HG03139 (cell line): ENCODE results near the gene SPINDOC.
"Not testable (repeated sequence)": the region's sequence is repeated elsewhere in the genome, so short reads cannot be mapped to it uniquely, and the experiment has no call there.

Source experiments
- ATAC-seq: cut with Tn5 transposase; IDR thresholded peaks from one replicate; pipeline ENCODE4 v1.9.1; 2021; ENCODE audit not compliant: unreplicated experiment

SPINDOC gene

DNA sequence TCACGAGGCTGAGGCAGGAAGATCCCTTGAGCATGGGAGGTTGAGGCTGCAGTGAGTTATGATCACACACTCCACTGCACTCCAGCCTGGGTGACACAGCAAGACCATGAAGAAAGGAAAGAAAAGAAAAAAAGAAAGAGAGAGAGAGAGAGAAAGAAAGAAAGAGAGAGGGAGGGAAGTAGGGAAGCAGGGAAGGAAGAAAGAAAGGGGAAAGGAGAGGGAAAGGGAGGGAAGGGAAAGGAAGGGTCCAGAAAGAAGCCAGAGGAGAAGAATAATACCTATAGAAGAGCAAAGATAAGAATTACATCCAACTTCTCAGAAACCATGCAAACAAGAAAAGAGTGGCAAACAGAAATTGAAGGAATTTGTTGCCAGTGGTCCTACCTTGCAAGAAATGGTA, 27.4 kb upstream of the SPINDOC start:
- no peak for ATAC-seq

DNA sequence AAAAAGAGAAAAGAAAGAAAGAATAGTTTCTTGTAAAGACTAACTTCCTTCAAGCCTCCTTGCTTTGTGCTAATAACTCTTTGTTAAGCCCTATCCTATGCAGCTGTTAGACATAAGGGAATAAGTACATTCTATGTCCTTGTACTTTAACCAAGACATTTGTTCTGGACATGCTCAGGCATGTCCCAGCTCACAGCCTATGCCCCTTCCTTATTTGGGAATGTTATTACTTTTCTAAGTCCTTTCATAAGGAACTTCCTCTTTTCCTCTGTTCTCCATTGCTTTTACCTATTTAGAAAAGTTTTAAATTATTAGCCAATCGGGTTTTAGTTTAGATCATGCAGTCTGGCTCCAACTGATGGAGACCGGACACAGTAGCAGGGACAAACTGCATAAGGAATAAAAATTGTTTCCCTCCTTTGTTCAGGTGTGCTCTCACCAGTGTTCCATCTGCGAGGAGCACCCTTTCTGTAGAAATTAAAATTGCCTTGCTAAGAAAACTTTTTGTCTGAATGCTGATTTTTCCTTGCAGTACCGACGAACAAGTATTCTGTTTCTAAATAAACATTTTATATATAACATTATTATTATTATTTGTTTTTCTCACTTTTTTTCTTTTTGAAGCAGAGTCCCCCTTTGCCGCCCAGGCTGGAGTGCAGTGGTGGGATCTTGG, 21.6 kb upstream of the SPINDOC start:
- ATAC-seq: no peak

DNA sequence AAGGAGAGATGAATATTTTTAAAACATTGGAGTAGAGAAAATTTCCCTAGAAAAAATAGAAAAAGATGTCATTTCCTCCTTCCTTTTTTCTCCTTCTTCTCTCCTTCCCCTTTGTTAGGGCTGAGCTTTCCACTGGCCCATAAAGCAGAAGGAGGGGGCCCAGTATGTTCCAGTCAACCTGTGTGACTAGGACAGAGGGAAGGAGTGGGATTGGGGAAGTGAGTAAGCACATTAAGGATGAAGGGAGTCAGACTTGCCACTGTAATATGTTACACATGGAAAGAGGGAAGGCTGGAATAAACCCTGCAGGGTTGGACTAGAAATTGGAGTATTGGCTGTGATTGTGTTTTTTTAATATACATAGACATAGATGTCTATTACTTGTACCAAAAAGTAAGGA, 20.1 kb upstream of the SPINDOC start:
- no peak for ATAC-seq

DNA sequence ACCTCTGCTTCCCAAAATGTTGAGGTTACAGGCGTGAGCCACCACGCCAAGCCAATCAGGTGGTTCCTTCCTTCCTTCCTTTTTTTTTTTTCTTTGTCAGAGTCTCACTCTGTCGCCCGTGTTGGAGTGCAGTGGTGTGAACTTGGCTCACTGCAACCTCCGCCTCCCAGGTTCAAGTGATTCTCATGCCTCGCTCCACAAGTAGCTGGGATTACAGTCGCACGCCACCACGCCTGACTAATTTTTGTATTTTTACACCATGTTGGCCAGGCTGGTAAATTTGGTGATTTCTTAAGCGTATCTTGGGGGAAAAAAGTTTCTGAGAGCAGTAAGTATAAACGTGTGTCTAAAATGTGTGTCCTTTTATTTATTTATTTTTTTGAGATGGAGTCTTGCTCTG, 18.2 kb upstream of the SPINDOC start:
- no peak for ATAC-seq

DNA sequence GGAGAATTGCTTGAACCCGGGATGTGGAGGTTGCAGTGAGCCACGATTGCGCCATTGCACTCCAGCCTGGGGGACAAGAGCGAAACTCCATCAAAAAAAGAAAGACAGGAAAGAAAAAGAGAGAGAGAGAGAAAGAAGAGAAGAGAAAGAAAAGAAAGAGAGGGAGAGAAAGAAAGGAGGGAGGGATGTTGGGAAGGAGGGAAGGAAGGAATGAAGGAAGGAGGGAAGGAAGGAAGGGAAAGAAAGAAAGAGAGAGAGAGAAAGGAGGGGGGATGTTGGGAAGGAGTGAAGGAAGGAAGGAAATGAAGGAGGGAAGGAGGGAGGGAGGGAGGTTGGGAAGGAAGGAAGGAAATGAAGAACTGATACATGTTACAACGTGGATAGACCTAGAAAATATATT, 12.3 kb upstream of the SPINDOC start:
- no peak for ATAC-seq

DNA sequence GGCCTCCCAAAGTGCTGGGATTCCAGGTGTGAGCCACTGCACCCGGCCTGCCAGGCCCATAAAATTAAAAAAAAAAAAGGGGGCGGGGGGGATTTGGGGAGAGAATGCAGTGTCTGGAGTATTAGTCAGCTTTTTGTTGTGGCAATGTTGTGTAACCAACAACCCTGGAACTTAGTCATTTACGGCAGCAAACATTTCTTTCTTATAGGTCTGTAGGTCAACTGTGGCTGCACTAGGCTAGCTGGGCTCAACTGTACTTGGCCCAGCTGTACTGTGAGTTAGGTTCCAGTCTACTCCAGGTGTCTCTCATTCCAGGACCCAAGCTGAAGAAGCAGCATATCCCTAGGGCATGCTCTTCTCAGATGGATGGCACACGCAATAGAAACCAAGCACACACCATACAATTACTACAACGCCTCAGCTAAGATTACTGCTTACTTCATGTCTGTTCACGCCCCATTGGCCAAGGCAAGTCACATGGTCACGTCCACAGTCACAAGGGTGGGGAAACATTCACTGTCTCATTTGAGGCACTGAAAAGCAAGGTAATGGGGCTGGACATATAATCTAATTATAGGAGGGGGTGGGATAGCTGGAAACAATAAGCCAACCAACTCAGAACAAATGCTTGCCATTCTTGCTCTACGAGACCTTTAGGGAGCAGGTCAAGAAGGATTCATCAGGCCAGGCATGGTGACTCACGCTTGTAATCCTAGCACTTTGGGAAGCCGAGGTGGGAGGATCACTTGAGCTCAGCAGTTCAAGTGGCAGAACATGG, 10.4 kb upstream of the SPINDOC start:
- ATAC-seq: no peak

DNA sequence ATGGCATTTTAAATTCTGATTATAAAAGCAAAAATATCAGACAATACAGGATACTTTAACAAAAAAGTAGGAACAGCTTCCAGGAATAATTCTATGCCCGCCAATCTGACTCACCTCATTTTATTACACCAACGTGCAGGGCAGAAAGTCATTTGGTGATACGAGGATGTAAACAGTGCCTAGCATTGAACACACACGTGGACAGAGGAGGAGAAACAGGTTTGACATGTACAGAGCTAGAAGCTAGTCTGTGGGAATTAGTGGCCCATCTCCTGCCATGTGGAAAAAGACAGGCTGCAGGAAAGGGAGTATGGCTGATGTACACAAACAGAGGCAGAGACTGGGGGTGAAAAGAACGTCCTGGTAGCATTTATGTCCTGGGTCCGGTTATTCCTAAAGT, 9.0 kb upstream of the SPINDOC start:
- ATAC-seq: no peak

DNA sequence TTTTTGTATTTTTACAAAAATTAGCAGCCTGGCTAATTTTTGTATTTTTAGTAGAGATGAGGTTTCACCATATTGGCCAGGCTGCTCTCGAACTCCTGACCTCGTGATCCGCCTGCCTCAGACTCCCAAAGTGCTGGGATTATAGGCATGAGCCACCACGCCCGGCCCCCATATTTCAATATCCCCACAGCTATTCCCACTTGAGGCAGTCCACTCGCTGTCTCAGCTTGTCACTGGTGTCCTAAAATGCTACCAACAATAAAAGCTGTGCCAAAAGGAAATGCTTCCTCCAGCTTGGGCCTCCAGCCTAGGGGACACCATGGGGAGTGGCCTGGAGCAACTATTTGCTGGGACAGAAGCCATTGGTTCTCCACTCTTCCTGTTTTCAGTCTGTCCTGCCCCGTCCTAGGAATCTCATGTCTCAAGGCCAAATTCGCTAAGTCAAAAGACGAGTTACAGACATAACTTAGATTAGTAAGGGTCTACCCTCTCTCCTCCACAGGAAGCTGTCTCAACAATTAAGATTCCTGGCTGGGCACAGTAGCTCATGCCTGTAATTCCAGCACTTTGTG, 7.3 kb upstream of the SPINDOC start:
- ATAC-seq: no peak

DNA sequence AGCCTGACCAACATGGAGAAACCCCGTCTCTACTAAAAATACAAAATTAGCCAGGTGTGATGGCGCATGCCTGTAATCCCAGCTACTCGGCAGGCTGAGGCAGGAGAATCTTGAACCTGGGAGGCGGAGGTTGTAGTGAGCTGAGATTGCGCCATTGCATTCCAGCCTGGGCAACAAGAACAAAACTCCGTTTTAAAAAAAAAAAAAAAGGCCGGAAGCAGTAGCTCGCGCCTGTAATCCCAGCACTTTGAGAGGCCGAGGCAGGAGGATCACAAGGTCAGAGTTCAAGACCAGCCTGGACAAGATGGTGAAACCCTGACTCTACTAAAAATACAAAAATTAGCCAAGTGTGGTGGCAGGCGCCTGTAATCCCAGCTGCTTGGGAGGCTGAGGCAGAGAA, 2.9 kb upstream of the SPINDOC start:
- ATAC-seq: not testable (repeated sequence)

DNA sequence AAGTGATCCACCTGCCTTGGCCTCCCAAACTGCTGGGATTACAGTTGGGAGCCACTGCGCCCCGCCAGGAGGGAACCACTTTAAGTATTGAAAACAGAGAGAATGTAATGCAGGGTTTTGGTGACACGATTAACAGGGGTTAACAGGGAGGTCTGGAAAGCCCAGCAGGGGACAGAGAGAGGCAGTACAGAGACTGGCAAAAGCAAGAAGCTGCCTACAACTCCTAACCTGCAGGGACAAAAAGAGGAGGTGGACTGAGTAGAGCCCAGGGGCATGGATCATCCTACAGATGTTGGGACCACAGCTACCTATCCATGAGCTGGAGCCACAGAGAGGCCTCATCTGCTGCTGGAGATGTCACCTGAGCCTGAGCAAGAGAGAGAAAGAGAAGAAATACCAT, 1.7 kb upstream of the SPINDOC start:
- no peak for ATAC-seq

DNA sequence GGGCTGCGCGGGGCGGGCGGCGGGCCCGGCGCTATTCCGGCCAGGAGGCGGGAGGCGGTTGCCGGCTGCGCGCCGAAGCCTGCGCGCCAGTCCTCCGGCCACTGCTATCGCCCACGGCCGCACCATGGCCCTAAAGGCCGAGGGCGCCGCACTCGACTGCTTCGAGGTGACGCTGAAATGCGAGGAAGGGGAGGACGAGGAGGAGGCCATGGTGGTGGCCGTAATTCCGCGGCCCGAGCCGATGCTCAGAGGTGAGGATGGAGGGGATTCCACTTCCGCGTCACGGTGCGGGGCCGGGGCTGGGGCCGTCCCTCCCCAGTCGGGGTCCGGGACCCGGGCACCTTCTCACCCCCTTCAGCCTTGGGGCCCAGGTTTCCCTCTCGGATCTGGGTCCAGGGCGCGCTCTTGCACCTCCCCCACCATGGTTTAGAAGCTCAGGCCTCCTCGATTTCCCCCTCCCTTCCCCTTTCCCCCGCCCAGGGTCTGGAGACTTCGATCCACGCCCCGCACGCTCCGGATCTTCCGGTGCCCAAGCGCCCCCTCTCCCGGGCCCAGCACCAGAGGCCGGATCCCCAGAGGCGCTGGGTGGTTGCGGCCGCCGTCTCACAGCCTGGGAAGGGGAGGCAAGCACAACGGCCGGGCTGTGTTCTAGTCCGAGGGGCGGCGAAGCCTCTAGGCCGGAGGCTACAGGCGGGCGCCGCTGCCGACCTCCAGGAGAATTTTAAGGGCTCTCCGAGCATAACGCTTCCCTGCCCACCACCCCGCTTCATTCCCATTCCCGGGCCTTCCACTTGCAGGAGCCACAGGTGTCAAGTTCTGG, 517 bp downstream of the SPINDOC start:
- peak; percentile 26 for ATAC-seq

DNA sequence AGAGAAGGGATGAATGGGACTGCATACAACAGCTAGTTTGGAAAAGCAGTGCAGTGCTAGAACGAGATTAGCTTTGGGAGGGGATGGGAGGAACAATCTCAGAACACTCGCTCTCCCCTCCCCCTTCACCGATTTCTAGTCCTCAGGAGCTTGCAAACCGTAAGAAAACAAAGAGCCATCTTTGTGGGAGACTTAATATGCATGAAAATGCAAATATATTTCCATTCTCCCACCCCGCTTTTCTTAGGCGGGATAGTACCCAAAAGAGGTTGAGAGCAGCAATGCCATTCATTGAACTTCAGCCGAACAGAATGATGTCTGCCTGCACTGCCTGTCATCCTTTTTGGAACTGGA, 1.1 kb downstream of the SPINDOC start:
- ATAC-seq: no peak

DNA sequence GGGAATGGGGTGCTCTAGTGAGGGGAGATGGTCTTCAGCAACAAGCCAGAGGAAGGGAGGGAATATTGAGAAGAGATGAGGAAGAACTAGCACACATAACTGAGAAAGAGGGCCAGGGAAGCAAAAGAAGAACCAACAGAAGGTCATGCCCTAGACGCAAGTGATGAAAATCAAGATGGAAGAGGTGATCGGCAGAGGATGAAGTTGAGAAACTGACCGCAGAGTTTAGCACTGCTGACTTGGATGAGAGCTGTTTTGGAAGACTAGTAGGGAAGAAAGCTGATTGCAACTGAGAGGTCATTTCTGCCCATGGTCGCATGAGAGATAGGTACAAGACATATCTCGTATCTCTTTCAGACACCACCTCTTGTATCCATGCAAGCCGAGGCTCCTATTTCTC, 2.9 kb downstream of the SPINDOC start:
- no peak for ATAC-seq

DNA sequence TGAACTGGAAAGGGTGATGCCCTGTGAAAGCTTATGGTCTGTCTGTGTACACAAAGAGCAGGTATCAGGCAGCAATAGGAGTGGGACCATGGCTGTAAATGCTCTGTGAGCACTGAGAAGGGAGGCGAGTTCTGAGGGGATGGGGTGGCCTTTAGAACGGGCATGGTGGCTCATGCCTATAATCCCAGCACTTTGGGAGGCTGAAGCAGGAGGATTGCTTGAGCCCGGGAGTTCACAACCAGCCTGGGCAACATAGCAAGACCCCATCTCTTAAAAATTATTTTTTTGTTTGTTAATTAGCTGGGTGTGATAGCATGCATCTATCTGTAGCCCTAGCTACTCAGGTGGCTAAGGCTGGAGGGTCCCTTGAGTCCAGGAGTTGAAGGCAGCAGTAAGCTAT, 3.5 kb downstream of the SPINDOC start:
- no peak for ATAC-seq

DNA sequence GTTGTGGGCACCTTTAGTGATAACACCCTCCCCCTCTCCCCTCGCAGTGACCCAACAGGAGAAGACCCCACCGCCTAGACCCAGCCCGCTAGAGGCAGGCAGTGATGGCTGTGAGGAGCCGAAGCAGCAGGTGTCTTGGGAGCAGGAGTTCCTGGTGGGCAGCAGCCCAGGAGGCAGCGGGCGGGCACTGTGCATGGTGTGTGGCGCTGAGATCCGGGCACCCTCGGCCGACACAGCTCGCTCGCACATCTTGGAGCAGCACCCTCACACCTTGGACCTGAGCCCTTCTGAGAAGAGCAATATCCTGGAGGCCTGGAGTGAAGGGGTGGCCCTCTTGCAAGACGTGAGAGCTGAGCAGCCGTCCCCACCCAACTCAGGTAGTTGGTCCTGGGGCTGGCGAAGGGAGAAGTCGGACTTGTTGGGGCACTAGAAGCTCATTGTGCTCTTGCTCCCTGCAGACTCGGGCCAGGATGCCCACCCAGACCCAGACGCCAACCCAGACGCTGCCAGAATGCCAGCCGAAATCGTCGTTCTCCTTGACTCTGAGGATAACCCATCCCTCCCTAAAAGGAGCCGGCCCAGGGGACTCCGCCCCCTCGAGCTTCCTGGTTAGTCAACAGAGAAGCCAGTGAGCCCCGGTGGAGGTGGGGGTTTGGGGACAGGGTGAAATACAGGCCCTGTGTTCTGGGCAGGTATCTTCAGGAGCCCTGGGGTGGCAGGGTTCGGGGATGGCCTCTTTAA, 4.7 kb downstream of the SPINDOC start:
- no peak for ATAC-seq

DNA sequence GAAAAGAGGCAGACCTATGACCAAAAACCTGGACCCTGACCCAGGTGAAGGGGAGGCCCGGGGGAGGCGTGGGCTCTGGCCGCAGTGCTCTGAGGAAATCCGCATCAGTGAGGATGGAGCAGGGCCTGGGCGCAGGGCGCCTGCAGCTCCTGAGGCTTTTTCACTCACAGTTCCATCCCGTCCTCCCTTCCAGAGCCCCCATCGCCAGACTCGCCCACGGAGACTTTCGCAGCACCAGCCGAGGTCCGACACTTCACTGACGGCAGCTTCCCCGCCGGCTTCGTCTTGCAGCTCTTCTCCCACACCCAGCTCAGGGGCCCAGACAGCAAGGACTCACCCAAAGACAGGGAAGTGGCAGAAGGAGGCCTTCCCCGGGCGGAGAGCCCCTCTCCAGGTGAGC, 5.4 kb downstream of the SPINDOC start:
- ATAC-seq: no peak

DNA sequence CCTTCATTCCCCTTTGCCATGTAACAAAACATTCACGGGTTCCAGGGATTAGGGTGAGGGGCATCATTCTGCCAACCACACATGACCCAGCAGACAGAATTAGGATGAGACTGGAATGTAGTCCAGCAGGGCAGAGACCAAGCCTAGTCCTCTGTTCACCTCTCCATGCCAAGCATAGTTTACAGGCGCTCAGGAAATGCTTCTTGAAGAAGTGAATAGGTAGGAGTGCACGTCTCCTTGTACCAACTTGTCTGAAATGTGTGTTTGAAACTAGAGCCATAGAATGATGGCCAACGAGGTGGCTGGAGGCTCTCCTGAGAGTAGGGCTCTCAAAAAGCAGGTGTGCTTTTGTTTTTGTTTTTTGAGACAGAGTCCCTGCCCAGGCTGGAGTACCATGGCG, 8.2 kb downstream of the SPINDOC start:
- no peak for ATAC-seq

DNA sequence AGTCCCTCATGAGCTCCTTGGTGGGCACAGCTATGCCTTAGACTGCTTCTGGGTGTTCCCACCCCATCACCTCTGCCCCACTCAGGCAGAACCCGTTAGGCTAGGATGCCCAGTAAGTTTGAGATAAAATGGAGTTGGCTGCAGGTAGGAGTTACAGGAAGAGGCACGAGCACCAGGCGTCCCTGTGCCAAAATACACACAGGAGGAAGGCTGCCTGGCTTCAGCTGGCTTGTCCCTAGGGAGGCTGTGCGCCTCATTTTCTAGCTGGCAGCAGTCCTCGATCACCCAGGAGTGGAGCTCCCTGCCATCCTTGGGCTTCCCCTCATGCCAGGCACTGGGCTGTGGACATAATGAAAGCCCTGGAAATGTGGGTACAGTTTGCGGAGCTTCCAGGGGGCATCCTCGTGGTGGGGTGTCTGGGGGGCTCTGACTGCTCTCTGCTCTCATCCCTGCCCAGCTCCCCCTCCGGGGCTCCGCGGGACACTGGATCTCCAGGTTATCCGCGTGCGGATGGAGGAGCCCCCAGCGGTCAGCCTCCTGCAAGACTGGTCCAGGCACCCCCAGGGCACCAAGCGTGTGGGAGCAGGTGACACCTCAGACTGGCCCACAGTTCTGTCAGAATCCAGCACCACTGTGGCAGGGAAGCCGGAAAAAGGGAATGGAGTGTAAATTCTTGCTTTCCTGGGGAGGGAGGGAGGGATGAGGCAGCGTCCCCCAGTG, 13.4 kb downstream of the SPINDOC start:
- ATAC-seq: no peak

DNA sequence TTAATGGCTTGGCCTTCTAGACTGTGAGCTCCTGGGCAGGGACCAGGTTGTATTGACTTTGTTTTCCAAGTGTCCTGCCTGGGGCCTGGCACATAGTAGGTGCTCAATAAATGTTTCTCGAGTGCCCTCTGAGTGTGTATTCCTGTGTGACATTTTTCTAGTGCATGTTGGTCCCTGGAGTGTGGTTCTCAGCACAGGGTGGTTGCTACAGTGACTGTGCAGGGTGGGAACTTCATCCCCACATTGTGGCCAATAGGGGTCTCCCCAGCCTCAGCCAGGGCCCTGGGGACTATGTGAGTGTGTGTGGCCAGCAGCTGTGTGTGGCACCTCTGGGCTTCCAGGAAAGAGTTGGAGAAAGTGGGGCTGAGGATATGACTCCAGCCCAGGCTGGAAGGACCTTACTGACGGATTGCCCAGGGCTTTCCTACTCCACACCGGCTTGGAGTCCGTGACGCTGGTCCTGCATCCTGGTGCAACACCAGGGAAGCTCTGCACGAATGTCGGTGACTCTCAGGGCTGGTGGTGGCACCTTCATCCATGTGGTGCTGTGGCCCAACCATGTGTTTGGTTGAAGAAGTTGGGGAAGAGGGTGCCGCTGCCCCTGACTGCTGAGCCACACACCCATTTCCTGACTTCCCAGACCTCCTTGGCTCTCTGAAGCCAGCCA, 16.7 kb downstream of the SPINDOC start:
- ATAC-seq: no peak

DNA sequence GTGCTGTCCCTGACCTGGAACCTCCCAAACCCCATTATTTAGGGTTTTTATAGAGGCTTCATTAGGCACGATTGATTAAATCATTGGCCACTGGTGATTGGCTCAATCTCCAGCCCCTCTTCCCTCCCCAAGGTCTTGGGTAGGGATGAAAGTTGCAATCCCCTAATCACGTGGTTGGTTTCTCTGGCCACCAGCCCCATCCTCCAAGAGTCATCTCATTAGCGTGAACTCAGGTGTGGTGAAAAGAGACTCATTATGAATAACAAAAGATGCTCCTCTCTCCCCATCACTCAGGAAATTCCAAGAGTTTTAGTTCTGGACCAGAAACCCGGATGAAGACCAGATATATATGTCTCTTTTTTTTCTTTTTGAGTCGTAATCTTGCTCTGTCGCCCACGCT, 18.1 kb downstream of the SPINDOC start:
- no peak for ATAC-seq
